H1 (cell line): ENCODE results near the gene FAS. TPM values are rescaled to one million over a fixed set of nuclear protein-coding genes. Genes with fewer than 3 reads are reported as not detected.

Experiments
- KDM4A ChIP-seq: IDR thresholded peaks from one replicate; pipeline ENCODE4 v1.7.1; 2012; ENCODE audit warnings: low read depth, mild to moderate bottlenecking, moderate library complexity, low read length, inconsistent platforms; ENCODE audit not compliant: severe bottlenecking
- TEAD4 ChIP-seq: IDR thresholded peaks from 2 replicates; pipeline ENCODE4 v1.6.1; 2012; ENCODE audit warnings: low read depth, low read length, inconsistent platforms, mixed read lengths
- polyA plus RNA-seq, 7 experiments: library from polyadenylated mRNA; depleted of rRNA in 3 of 7; stranded (reverse) in 5 of 7; unstranded in 2 of 7; fragments of >200 nt in 5 of 7; fragments of 200-250 nt in 2 of 7; gene quantifications; 1 replicate in 5 of 7; 2 replicates in 1 of 7; 4 replicates in 1 of 7; pipeline versions ENCODE4 v1.2.1 to v1.2.3, GENCODE V29; 2011 to 2013; ENCODE audit warnings: missing spikeins in 2 of 7, mixed read lengths in 2 of 7
- total RNA-seq: library from RNA; stranded (reverse); fragmentation: NEBNext Ultra II Directional; extraction: Animal tissue kit (Norgen Biotek cat#: 25700); gene quantifications from 2 replicates; pipeline ENCODE4 v1.2.1, GENCODE V29; 2021

The FAS gene
- total and polyA plus RNA-seq, 2 of the 8 experiments (the other 6 are each of a cell fraction or from before 2014, with no cell fraction given) = 4.0 to 6.7 TPM

DNA sequence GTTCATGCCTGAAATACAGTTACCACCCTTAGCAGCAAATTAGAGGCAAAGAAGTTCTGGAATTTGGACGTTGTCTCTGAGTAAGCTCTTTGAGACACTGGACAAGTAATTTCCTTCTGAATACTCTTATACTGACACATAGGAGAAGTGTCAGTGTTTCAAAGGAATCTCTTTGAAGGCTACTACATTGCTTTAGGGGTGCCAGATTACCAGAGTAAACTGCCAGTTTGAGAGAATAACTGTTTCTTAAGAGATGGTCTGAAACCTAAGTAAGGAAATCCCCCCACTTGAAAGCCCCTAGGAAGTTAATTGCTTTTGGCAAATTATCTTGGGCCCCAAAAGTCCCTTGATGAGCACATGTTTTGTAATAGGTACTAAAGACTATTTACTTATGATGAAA is 3.4 kb downstream of the FAS start (continued):
- TF ChIP-seq KDM4A = no peak
- TF ChIP-seq TEAD4 = no peak
